Measurements from ENCODE around the gene SOAT2.

SOAT2 gene

GRCh38 chr12:53082637-53083175 lies 20.6 kb upstream of the SOAT2 start:
- no peak for DNase-seq
- Histone ChIP-seq H3K9me2 (replicated peaks; ENCODE audit: insufficient read depth, low read length) (no peaks in the 10 kb centered on the region), H3K79me2 (ENCODE audit: low read length) (peaks cover 13% of the 10 kb centered on the region), H4K20me1 (ENCODE audit: insufficient read depth, low read length) (no peaks in the 10 kb centered on the region), H3K9ac (ENCODE audit: low read length) (no peak overlapping the region), H3K4me1 (ENCODE audit: low read length) (peaks cover 7% of the 10 kb centered on the region; the same call in 1 of the 2 replicates), H3K27me3 (replicated peaks; ENCODE audit: insufficient read depth, low read length) (no peaks in the 10 kb centered on the region), H3K4me2 (ENCODE audit: low read depth, low read length) (no peak overlapping the region), H3K36me3 (replicated peaks; ENCODE audit: insufficient read depth, low read length) (no peaks in the 10 kb centered on the region), H3F3A (ENCODE audit: insufficient read depth, low read length) (peaks cover 10% of the 10 kb centered on the region; the same call in 1 of the 2 replicates), H2AFZ (ENCODE audit: low read length) (no peak overlapping the region), H3K27ac (ENCODE audit: low read length) (no peak overlapping the region), H3K9me3 (replicated peaks; ENCODE audit: insufficient read depth, low read length) (no peaks in the 10 kb centered on the region), H3K4me3 (ENCODE audit: low read length) (no peak overlapping the region)
- TF ChIP-seq CTCF (IDR thresholded peaks at IDR 0.05; ENCODE audit: low read length) (no peak), EZH2phosphoT487 (IDR thresholded peaks at IDR 0.05; ENCODE audit: low read length) (no peak), EZH2 (optimal IDR thresholded peaks at IDR 0.05; ENCODE audit: low read depth, low read length) (no peak)

GRCh38 chr12:53086361-53086760 lies 16.9 kb upstream of the SOAT2 start:
- Histone ChIP-seq H3K27me3 (replicated peaks; ENCODE audit: insufficient read depth, low read length) (no peaks in the 10 kb centered on the region), H2AFZ (ENCODE audit: low read length) (no peak overlapping the region), H3K79me2 (ENCODE audit: low read length) (no peaks in the 10 kb centered on the region), H3F3A (ENCODE audit: insufficient read depth, low read length) (no peaks in the 10 kb centered on the region), H3K4me2 (ENCODE audit: low read depth, low read length) (no peak overlapping the region), H3K27ac (ENCODE audit: low read length) (no peak overlapping the region), H3K9me3 (replicated peaks; ENCODE audit: insufficient read depth, low read length) (no peaks in the 10 kb centered on the region), H3K4me3 (ENCODE audit: low read length) (no peak overlapping the region), H3K9ac (ENCODE audit: low read length) (no peak overlapping the region), H3K4me1 (ENCODE audit: low read length) (no peaks in the 10 kb centered on the region), H3K36me3 (replicated peaks; ENCODE audit: insufficient read depth, low read length) (no peaks in the 10 kb centered on the region), H3K9me2 (replicated peaks; ENCODE audit: insufficient read depth, low read length) (no peaks in the 10 kb centered on the region), H4K20me1 (ENCODE audit: insufficient read depth, low read length) (no peaks in the 10 kb centered on the region)
- TF ChIP-seq EZH2phosphoT487 (IDR thresholded peaks at IDR 0.05; ENCODE audit: low read length) = no peak
- TF ChIP-seq EZH2 (optimal IDR thresholded peaks at IDR 0.05; ENCODE audit: low read depth, low read length) = no peak
- TF ChIP-seq CTCF (IDR thresholded peaks at IDR 0.05; ENCODE audit: low read length) = no peak
- DNase-seq = no peak

- H3K9me3 ChIP-seq (replicated peaks; ENCODE audit: insufficient read depth, low read length) = no peaks in the 10 kb centered on the region
- no peak overlapping the region for H3K4me3 ChIP-seq (ENCODE audit: low read length)
- no peaks in the 10 kb centered on the region for H3K9me2 ChIP-seq (replicated peaks; ENCODE audit: insufficient read depth, low read length)
- TF ChIP-seq EZH2 (optimal IDR thresholded peaks at IDR 0.05; ENCODE audit: low read depth, low read length) (no peak), EZH2phosphoT487 (IDR thresholded peaks at IDR 0.05; ENCODE audit: low read length) (no peak), CTCF (IDR thresholded peaks at IDR 0.05; ENCODE audit: low read length) (no peak)
- no peak overlapping the region for H2AFZ ChIP-seq (ENCODE audit: low read length)
- H3K9ac ChIP-seq (ENCODE audit: low read length) = no peak overlapping the region
- no peak for DNase-seq
- H3K27me3 ChIP-seq (replicated peaks; ENCODE audit: insufficient read depth, low read length) = no peaks in the 10 kb centered on the region
- H3K4me1 ChIP-seq (ENCODE audit: low read length) = no peaks in the 10 kb centered on the region
- no peaks in the 10 kb centered on the region for H3K36me3 ChIP-seq (replicated peaks; ENCODE audit: insufficient read depth, low read length)
- H3K27ac ChIP-seq (ENCODE audit: low read length) = no peak overlapping the region
- H4K20me1 ChIP-seq (ENCODE audit: insufficient read depth, low read length) = no peaks in the 10 kb centered on the region
- no peaks in the 10 kb centered on the region for H3K79me2 ChIP-seq (ENCODE audit: low read length)
- H3F3A ChIP-seq (ENCODE audit: insufficient read depth, low read length) = no peaks in the 10 kb centered on the region
- H3K4me2 ChIP-seq (ENCODE audit: low read depth, low read length) = no peak overlapping the region
Observed at GRCh38 chr12:53090105-53090504, 13.2 kb upstream of the SOAT2 start.
